Fibroblast of the aortic adventitia (primary cell): ENCODE data around the gene GLIPR1. TPM values are rescaled to one million over a fixed set of nuclear protein-coding genes. Genes with fewer than 3 reads are reported as not detected.
"Not testable (repeated sequence)": the region's sequence is repeated elsewhere in the genome, so short reads cannot be mapped to it uniquely, and the experiment has no call there.

Experiments used
- DNase-seq: peaks from one replicate; pipeline ENCODE4 v3.0.0-alpha.2; 2010; ENCODE audit warnings: low read depth
- H3K4me3 ChIP-seq: 2 replicates; pipeline ENCODE4 v1.5.1; 2011; ENCODE audit warnings: low read depth, mild to moderate bottlenecking, control low read depth, low read length, moderate library complexity
- total RNA-seq: library from RNA; depleted of rRNA; stranded (reverse); fragments of >200 nt; gene quantifications from 2 replicates; pipeline ENCODE4 v1.2.3, GENCODE V29; 2012; ENCODE audit warnings: low replicate concordance
- TF ChIP-seq, protein P1 (sequence below): IDR thresholded peaks from 2 replicates; pipeline ENCODE4 v1.5.1; 2011; ENCODE audit warnings: mild to moderate bottlenecking, low read length, control low read depth, inconsistent platforms; ENCODE audit not compliant: insufficient read depth

GLIPR1 gene
- total RNA-seq = 5.2 and 167 TPM in 2 replicates

DNA sequence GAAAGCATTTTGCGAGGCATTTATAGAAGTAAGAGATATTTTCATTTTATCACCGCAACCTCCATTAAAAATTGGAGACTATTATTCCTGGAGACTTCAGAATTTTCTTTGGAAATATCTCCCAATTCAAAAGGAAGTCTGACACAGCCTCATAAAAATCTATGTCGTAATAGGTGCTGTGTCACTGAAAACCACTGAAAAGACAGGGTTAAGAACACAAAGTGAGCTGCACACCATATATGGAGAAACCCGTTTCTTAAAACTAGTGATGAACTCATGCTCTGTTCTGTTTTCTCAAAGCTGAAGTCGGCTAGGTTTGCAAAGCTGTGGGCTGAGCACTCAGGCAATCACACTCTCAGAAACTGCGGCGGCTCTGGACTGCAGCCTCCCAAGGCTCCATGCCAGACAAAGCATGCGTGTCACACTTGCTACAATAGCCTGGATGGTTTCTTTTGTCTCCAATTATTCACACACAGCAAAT lies at the start of gene GLIPR1:
Gene GLIPR1, plus strand, starts transcription at position 287 of the 481 bp plus-strand sequence. Its CDS starts 126 bp downstream, at position 413.
- H3K4me3 ChIP-seq = peak within 1 kb of the TSS; percentile 80
- DNase-seq = peak; percentile 98
- TF ChIP-seq, protein P1, sequence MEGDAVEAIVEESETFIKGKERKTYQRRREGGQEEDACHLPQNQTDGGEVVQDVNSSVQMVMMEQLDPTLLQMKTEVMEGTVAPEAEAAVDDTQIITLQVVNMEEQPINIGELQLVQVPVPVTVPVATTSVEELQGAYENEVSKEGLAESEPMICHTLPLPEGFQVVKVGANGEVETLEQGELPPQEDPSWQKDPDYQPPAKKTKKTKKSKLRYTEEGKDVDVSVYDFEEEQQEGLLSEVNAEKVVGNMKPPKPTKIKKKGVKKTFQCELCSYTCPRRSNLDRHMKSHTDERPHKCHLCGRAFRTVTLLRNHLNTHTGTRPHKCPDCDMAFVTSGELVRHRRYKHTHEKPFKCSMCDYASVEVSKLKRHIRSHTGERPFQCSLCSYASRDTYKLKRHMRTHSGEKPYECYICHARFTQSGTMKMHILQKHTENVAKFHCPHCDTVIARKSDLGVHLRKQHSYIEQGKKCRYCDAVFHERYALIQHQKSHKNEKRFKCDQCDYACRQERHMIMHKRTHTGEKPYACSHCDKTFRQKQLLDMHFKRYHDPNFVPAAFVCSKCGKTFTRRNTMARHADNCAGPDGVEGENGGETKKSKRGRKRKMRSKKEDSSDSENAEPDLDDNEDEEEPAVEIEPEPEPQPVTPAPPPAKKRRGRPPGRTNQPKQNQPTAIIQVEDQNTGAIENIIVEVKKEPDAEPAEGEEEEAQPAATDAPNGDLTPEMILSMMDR = no peak

DNA sequence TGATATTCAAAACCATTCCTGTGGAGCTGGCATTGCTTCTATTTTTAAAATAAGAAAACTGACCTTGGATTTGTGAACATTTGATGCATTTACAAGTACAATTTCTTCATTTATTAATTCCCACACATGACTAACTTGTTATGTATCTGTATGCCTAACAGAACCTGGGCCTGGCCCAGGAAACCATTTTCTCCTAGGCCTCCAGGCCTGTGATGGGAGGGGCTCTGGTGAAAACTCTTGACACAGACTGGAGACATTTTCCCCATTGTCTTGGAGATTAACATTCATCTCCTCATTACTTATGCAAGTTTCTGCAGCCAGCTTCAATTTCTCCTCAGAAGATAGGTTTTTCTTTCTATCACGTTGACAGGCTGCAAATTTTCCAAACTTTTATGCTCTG lies 47.6 kb upstream of the GLIPR1 start:
- DNase-seq = peak; percentile 44
- TF ChIP-seq, protein P1 = no peak

DNA sequence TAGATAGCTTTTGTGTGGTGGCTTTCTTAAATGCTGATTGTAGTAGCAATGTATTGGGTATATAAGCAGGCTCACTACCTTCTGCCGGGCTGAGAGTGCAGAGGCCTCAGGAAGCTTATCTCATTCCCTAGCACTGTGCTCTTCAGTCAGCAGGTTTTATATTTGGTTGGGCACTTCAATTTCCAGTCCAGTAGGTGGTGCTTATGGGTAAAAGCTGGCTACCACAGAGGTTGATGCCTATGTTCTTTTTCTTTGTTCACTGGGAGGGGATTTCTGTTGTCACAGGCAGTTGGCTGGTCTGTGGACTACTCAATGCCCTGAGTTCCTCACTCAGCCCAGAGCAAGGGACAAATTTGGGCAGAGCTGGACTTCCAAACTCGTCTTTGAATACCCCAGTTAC lies 43.0 kb upstream of the GLIPR1 start:
- peak; percentile 44 for DNase-seq
- TF ChIP-seq, protein P1 = peak; percentile 37
- no peak overlapping the region for H3K4me3 ChIP-seq

More for the DNA sequence above, 47.6 kb upstream of the GLIPR1 start:
- no peak overlapping the region for H3K4me3 ChIP-seq

DNA sequence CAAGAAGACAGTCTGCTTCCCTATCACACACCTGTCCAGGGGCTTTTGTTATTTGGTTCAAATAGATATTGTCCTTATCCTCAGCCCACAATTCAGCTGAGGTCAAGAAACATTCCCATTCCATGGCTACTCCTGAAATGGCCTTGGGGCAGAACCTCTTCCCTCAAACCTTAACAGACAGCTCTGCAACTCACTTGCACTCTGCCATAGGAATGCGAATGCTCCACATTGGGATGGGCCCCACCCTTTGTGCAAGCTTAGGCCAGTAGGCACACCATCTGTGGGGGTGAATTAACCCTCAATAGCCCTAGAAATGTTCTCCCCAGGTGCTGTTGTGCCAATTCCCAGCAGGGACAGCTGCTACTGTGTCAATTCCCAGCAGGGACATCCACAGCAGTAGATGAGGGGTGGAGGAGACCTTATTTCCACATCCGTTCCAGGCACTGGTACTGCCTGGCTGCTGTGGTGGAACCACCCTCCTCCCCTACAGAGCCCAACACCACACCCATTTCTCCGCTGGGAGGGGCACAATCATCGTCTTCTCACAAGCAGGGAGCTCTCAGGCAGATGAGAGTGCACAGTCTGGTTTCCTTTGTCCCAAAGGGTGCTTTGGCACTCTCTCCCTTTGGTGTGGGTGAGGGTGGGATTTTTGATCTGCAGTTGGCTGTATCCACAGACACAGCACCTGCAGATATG lies 42.3 kb upstream of the GLIPR1 start:
- TF ChIP-seq, protein P1 = no peak
- no peak for DNase-seq
- no peak overlapping the region for H3K4me3 ChIP-seq

DNA sequence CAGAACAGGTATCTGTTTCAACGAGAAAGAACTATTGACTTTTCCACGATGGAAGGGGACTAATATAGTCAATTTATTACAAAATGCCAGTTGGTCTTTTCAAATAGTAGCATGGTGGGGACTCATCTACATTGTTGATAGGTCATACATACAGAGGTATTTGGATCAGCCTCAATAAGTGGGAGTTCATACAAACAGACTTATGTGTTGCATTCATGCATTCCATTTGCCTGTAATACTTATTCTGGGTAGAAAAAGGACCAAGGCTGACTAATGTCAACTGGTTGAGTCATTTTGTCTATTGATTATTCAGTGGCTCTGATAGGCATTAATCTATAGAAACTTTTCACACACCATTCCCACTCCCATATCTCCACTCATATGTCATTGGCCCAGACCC lies 41.5 kb upstream of the GLIPR1 start:
- DNase-seq = no peak
- no peak overlapping the region for H3K4me3 ChIP-seq
- TF ChIP-seq, protein P1 = no peak

DNA sequence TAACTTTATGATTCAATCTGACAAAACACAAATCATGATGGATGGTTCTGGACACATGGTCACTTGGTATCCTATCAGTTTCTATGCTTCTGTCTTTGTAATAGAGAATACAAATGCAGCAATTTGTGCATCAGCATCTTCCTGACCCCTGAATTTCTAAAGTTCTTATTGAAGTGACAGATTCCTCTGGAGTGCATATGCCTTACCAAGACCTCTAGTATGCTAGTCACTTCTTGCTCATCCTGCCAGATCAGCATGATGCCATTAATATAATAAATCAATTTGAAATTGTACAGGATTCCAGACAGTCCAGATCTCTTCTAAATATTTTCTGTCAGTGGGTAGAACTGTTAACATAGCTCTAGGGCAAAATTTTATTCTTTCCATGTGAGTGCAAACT lies 40.6 kb upstream of the GLIPR1 start:
- TF ChIP-seq, protein P1 = no peak
- no peak overlapping the region for H3K4me3 ChIP-seq
- no peak for DNase-seq

DNA sequence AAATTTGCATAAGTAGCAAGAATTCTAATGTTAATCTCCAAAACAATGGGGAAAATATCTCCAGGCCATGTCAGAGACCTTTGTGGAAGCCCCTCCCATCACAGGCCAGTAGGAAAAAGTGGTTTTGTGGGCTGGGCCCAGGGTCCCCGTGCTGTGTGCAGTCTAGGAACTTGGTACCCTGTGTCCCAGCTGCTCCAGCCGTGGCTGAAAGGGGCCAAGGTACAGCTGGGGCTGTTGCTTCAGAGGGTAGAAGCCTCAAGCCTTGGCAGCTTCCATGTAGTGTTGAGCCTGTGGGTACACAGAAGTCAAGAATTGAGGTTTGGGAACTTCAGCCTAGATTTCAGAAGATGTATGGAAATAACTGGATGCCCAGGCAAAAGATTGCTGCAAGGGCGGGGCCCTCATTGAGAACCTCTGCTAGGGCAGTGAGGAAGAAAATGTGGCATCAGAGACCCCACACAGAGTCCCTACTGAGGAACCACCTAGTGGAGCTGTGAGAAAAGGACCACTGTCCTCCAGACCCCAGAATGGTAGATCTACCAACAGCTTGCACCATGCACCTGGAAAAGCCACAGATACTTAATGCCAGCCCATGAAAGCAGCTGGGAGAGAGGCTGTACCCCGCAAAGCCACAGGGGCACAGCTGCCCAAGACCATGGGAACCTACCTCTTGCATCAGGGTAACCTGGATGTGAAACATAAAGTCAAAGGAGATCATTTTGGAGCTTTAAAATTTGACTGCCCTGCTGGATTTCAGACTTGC lies 38.7 kb upstream of the GLIPR1 start:
- not testable (repeated sequence) for DNase-seq, H3K4me3 ChIP-seq

DNA sequence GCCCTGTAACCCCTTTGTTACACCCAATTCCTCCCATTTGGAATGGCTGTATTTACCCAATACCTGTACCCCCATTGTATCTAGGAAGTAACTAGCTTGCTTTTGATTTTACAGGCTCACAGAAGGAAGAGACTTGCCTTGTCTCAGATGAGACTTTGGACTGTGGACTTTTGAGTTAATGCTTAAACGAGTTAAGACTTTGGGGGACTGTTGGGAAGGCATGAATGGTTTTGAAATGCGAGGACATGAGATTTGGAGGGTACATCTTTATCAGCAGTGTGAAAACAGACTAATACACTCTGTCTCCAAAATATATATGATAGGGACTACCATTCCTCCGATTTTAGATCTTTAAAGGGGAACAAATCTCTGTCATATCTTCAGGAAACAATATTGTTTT lies 38.1 kb upstream of the GLIPR1 start:
- H3K4me3 ChIP-seq, DNase-seq: not testable (repeated sequence)
